ENCODE results near the gene ST6GAL1. TPM values are rescaled to one million over a fixed set of nuclear protein-coding genes. Genes with fewer than 3 reads are reported as not detected.
A peak's percentile ranks its signal among the peaks of the same experiment; 100 is the strongest.

Gene ST6GAL1
- total and polyA plus RNA-seq, 2 of the 13 experiments (the other 11 are each of a cell fraction or from before 2014, with no cell fraction given) = 79.9 to 164 TPM

DNA sequence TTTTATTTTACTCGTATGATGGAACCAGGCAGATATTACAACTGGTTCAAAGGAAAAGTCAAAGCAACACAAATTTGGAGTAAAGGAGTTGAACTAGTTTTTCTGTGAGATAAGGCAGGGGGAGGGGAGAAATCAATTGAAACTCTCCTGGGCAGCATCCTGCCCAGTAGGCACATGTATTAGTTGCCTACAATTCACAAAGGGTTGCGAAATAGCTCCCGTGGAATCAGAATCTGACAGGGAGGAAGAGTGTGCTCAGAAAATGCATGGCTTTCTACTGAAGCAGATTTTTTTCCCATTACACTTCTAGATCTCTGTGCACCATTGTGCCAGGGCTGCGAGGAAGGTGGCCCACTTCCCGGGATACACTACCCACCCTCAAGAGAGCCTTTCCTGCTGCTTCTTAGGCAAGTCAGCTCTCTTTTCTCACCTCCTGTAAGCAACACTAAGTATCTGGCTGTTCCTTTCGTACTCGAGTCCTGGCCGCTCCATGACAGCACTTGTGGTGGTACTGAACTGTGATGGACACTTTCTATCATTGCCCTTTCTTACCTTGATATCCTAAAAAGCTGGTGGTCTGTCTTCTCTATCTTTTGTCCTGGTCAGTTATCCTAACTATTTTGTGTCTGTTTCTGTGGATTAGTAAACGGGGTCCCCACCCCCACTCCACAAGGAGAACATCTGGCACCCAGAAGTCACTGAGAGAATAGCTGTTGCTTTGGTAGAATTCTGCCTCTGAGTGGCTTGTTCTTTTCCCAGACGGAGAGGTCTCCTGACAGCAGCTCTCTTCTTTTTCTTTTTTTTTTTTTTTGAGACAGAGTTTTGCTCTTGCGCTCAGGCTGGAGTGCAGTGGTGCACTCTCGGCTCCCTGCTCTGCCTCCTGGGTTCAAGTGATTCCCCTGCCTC lies 134.1 kb downstream of the ST6GAL1 start (continued):
- TF ChIP-seq, protein P1, sequence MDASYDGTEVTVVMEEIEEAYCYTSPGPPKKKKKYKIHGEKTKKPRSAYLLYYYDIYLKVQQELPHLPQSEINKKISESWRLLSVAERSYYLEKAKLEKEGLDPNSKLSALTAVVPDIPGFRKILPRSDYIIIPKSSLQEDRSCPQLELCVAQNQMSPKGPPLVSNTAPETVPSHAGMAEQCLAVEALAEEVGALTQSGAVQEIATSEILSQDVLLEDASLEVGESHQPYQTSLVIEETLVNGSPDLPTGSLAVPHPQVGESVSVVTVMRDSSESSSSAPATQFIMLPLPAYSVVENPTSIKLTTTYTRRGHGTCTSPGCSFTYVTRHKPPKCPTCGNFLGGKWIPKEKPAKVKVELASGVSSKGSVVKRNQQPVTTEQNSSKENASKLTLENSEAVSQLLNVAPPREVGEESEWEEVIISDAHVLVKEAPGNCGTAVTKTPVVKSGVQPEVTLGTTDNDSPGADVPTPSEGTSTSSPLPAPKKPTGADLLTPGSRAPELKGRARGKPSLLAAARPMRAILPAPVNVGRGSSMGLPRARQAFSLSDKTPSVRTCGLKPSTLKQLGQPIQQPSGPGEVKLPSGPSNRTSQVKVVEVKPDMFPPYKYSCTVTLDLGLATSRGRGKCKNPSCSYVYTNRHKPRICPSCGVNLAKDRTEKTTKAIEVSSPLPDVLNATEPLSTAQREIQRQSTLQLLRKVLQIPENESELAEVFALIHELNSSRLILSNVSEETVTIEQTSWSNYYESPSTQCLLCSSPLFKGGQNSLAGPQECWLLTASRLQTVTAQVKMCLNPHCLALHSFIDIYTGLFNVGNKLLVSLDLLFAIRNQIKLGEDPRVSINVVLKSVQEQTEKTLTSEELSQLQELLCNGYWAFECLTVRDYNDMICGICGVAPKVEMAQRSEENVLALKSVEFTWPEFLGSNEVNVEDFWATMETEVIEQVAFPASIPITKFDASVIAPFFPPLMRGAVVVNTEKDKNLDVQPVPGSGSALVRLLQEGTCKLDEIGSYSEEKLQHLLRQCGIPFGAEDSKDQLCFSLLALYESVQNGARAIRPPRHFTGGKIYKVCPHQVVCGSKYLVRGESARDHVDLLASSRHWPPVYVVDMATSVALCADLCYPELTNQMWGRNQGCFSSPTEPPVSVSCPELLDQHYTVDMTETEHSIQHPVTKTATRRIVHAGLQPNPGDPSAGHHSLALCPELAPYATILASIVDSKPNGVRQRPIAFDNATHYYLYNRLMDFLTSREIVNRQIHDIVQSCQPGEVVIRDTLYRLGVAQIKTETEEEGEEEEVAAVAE (CRISPR knock-in tag; IDR thresholded peaks at IDR 0.05; ENCODE audit: borderline replicate concordance) = no peak
- TF ChIP-seq CEBPG (CRISPR knock-in tag; IDR thresholded peaks at IDR 0.05) (peak; percentile 91), SOX6 (IDR thresholded peaks at IDR 0.05) (no peak), SOX6 (CRISPR knock-in tag; IDR thresholded peaks at IDR 0.05) (peak; percentile 51; the same call in 1 of the 2 replicates), KDM3A (CRISPR knock-in tag; IDR thresholded peaks at IDR 0.05; ENCODE audit: low read depth) (no peak), SAP130 (CRISPR knock-in tag; IDR thresholded peaks at IDR 0.05; ENCODE audit: low read depth) (peak; percentile 39), NCOA1 (CRISPR knock-in tag; IDR thresholded peaks at IDR 0.05) (no peak), ZBTB42 (CRISPR knock-in tag; IDR thresholded peaks at IDR 0.05) (no peak), CCDC6 (CRISPR knock-in tag; IDR thresholded peaks at IDR 0.05) (peak; percentile 39; the same call in 1 of the 2 replicates), GATAD2A (CRISPR knock-in tag; IDR thresholded peaks at IDR 0.05) (no peak), SOX13 (IDR thresholded peaks at IDR 0.05) (no peak), SOX13 (CRISPR knock-in tag; conservative IDR thresholded peaks at IDR 0.05 in 1 of 2, IDR thresholded peaks at IDR 0.05 in 1 of 2) (peak in 1 of 2 experiments; percentile 31; a peak in 1 of 4 replicates), NPAS2 (CRISPR knock-in tag; IDR thresholded peaks at IDR 0.05; ENCODE audit: borderline replicate concordance) (no peak), ZBTB7B (CRISPR knock-in tag; IDR thresholded peaks at IDR 0.05) (no peak), FOXJ3 (CRISPR knock-in tag; IDR thresholded peaks at IDR 0.05; ENCODE audit: borderline replicate concordance) (0 out of 2 replicates have a peak, but pooled peaks have one; percentile 1), HDAC1 (CRISPR knock-in tag; IDR thresholded peaks at IDR 0.05) (0 out of 2 replicates have a peak, but pooled peaks have one; percentile 30), HNRNPLL (IDR thresholded peaks at IDR 0.05; ENCODE audit: low read depth, low read length, poor library complexity, severe bottlenecking) (no peak), SIX1 (CRISPR knock-in tag; IDR thresholded peaks at IDR 0.05; ENCODE audit: borderline replicate concordance) (no peak), REL (CRISPR knock-in tag; conservative IDR thresholded peaks at IDR 0.05) (no peak)
- TF ChIP-seq, protein P2, sequence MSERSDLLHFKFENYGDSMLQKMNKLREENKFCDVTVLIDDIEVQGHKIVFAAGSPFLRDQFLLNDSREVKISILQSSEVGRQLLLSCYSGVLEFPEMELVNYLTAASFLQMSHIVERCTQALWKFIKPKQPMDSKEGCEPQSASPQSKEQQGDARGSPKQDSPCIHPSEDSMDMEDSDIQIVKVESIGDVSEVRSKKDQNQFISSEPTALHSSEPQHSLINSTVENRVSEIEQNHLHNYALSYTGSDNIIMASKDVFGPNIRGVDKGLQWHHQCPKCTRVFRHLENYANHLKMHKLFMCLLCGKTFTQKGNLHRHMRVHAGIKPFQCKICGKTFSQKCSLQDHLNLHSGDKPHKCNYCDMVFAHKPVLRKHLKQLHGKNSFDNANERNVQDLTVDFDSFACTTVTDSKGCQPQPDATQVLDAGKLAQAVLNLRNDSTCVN (CRISPR knock-in tag; IDR thresholded peaks at IDR 0.05; ENCODE audit: borderline replicate concordance) = no peak
- TF ChIP-seq, protein P3, sequence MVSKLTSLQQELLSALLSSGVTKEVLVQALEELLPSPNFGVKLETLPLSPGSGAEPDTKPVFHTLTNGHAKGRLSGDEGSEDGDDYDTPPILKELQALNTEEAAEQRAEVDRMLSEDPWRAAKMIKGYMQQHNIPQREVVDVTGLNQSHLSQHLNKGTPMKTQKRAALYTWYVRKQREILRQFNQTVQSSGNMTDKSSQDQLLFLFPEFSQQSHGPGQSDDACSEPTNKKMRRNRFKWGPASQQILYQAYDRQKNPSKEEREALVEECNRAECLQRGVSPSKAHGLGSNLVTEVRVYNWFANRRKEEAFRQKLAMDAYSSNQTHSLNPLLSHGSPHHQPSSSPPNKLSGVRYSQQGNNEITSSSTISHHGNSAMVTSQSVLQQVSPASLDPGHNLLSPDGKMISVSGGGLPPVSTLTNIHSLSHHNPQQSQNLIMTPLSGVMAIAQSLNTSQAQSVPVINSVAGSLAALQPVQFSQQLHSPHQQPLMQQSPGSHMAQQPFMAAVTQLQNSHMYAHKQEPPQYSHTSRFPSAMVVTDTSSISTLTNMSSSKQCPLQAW (CRISPR knock-in tag; IDR thresholded peaks at IDR 0.05) = no peak

Measured in HepG2 (cell line).